K562 (cell line): ENCODE results near the gene SLC35G2. TPM values are rescaled to one million over a fixed set of nuclear protein-coding genes. Genes with fewer than 3 reads are reported as not detected.

Source experiments
- ARID3B ChIP-seq: fragments of 250-450 bp; sonication (Bioruptor Pico); IDR thresholded peaks from 2 replicates; pipeline ENCODE4 v1.4.0; 2020; ENCODE audit warnings: borderline replicate concordance
- CREM ChIP-seq: IDR thresholded peaks from 2 replicates; pipeline ENCODE4 v1.6.1; 2014; ENCODE audit warnings: antibody characterized with exemption, low read depth
- ELF2 ChIP-seq: fragments of 250-450 bp; sonication (Bioruptor Pico); IDR thresholded peaks from 2 replicates; pipeline ENCODE4 v1.5.0; 2021; ENCODE audit warnings: mild to moderate bottlenecking
- ELF4 ChIP-seq: fragments of 450-650 bp; formaldehyde crosslinking; IDR thresholded peaks from 2 replicates; pipeline ENCODE4 v1.4.0; 2022; ENCODE audit warnings: missing genetic modification characterization
- GTF2E2 ChIP-seq: fragments of 200-800 bp; sonication (Bioruptor generic); IDR thresholded peaks from 2 replicates; pipeline ENCODE4 v1.6.1; 2016; ENCODE audit warnings: missing genetic modification characterization, missing compliant biosample characterization
- HIVEP1 ChIP-seq: fragments of 250-450 bp; sonication (Bioruptor Pico); IDR thresholded peaks from 2 replicates; pipeline ENCODE4 v1.4.0; 2020; ENCODE audit warnings: mild to moderate bottlenecking
- HMGN3 ChIP-seq: IDR thresholded peaks from 2 replicates; pipeline ENCODE4 v1.6.1; 2011; ENCODE audit warnings: borderline replicate concordance, low read depth, mild to moderate bottlenecking, mixed read lengths, low read length; ENCODE audit not compliant: insufficient read length; ENCODE audit errors: extremely low read depth
- MEIS2 ChIP-seq: fragments of 450-650 bp; IDR thresholded peaks from 2 replicates; pipeline ENCODE4 v1.6.1; 2014; ENCODE audit warnings: mild to moderate bottlenecking; ENCODE audit not compliant: partially characterized antibody
- NCOA2 ChIP-seq, 2 experiments: fragments of 450-650 bp; IDR thresholded peaks; 2 replicates each; pipeline ENCODE4 v1.6.1; 2018; ENCODE audit warnings: mild to moderate bottlenecking in 2 of 2, moderate library complexity in 1 of 2; ENCODE audit not compliant: partially characterized antibody in 2 of 2
- POLR2AphosphoS5 ChIP-seq: IDR thresholded peaks from 2 replicates; pipeline ENCODE4 v1.6.1; 2011; ENCODE audit warnings: mild to moderate bottlenecking, low read depth, low read length, moderate library complexity; ENCODE audit not compliant: control insufficient read depth, insufficient read depth
- SREBF1 ChIP-seq: fragments of 150-350 bp; IDR thresholded peaks from 2 replicates; pipeline ENCODE4 v1.6.1; 2014; ENCODE audit warnings: antibody characterized with exemption, low read depth, low read length, borderline replicate concordance
- SRSF7 ChIP-seq: fragments of 200-400 bp; formaldehyde crosslinking; optimal IDR thresholded peaks from 2 replicates; pipeline ENCODE3; 2017; ENCODE audit warnings: mild to moderate bottlenecking, low read depth, low read length
- TAF1 ChIP-seq: IDR thresholded peaks from 2 replicates; pipeline ENCODE4 v1.6.1; 2011; ENCODE audit warnings: mild to moderate bottlenecking, low read length, moderate library complexity; ENCODE audit not compliant: insufficient read depth, control insufficient read depth, severe bottlenecking; ENCODE audit errors: extremely low read depth
- TSHZ1 ChIP-seq: fragments of 250-450 bp; sonication (Bioruptor Pico); IDR thresholded peaks from 2 replicates; pipeline ENCODE4 v1.4.0; 2020; ENCODE audit warnings: mild to moderate bottlenecking, moderate library complexity
- ZBTB33 ChIP-seq: sonication (generic); formaldehyde crosslinking; IDR thresholded peaks from 2 replicates; pipeline ENCODE4 v1.8.1; 2023; ENCODE audit warnings: mild to moderate bottlenecking, missing genetic modification reagents
- ZNF311 ChIP-seq: fragments of 250-450 bp; sonication (Bioruptor Pico); IDR thresholded peaks from 2 replicates; pipeline ENCODE4 v1.4.0; 2020; ENCODE audit warnings: mild to moderate bottlenecking, moderate library complexity
- ZNF644 ChIP-seq: fragments of 200-800 bp; sonication (Bioruptor generic); IDR thresholded peaks from 2 replicates; pipeline ENCODE4 v1.6.1; 2016; ENCODE audit warnings: low read depth, missing genetic modification characterization, missing compliant biosample characterization
- ZNF79 ChIP-seq: fragments of 250-450 bp; sonication (Bioruptor Pico); IDR thresholded peaks from 2 replicates; pipeline ENCODE4 v1.4.0; 2020; ENCODE audit warnings: low read depth, mild to moderate bottlenecking, moderate library complexity
- polyA plus RNA-seq, 8 experiments: library from polyadenylated mRNA; depleted of rRNA in 4 of 8; stranded (reverse) in 5 of 8; unstranded in 3 of 8; fragments of >200 nt; fragmentation: Nextera tagmentation in 2 of 8; fragmentation: Illumina TruSeq in 1 of 8; extraction: Ambion mirVana in 2 of 8; extraction: Trizol in 1 of 8; gene quantifications; 2 replicates each; pipeline versions ENCODE4 v1.2.1 to v1.2.3, GENCODE V29; 2011 to 2014; ENCODE audit warnings: inconsistent platforms in 1 of 8, missing spikeins in 1 of 8
- total RNA-seq, 7 experiments: library from RNA; depleted of rRNA in 6 of 7; stranded (reverse); fragments of >200 nt in 6 of 7; fragmentation: Illumina TruSeq in 2 of 7; extraction: Trizol in 2 of 7; gene quantifications; 2 replicates each; pipeline versions ENCODE4 v1.2.1 to v1.2.3, GENCODE V29; 2011 to 2021; ENCODE audit warnings: low replicate concordance in 1 of 7

SLC35G2 gene
- total and polyA plus RNA-seq, 9 of the 15 experiments (the other 6 are each of a cell fraction or from before 2014, with no cell fraction given) = 2.6 to 5.9 (median 3.2) TPM

GRCh38 chr3:136861890-136862616 is 43.1 kb downstream of the SLC35G2 start, which contains the start of gene NCK1 (continued):
- TF ChIP-seq TSHZ1 (CRISPR knock-in tag) (no peak), POLR2AphosphoS5 (peak; percentile 46; the same call in 1 of the 2 replicates), ZNF644 (tag) (no peak), ELF4 (no peak), TAF1 (peak; percentile 36), ARID3B (CRISPR knock-in tag) (no peak), HMGN3 (peak; percentile 46), ZBTB33 (CRISPR knock-in tag) (0 out of 2 replicates have a peak, but pooled peaks have one; percentile 9), GTF2E2 (tag) (0 out of 2 replicates have a peak, but pooled peaks have one; percentile 72), NCOA2 (IDR thresholded peaks at IDR 0.05; ENCODE audit: partially characterized antibody in 2 of 2) (no peak), HIVEP1 (CRISPR knock-in tag) (no peak), CREM (peak; percentile 85), SREBF1 (no peak), SRSF7 (no peak), ELF2 (no peak), ZNF79 (CRISPR knock-in tag) (no peak), ZNF311 (CRISPR knock-in tag) (no peak), MEIS2 (peak; percentile 76)
